Measurements from ENCODE around the gene AHCYL2.

DNA sequence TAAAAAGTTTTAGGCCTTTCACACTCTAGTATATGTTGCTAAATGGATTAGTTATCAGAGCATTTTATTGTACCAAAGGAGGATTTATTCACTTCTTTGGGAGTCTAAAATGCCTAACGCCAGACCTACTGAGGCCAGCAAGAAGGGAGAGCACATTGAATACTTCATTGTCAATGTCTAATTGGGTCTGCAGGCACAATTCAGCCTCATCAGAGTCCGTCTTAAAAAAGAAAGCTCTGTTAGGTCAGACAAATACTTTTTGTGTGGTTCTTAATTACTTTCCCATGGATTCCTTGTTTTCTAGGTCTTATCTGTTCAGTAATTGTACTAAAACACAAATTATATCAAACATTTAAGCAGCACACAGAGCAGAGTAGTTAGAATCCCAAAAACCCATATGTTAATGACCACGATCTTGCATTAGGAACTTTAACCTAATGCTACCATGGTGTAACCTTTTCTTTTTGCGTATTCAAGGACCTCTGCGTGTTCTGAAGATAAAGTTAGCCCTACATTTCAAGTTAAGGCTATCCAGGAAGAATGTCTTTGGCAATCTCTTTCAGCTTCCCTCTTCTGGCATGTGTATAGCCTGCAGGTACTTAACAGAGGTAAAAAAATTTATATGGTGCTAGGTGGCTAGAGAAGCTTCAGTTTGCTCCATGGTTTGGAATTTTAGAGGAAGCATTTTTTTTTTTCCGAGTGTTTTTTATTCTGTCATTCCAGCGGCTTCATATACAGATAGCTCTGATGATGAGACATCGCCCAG lies 163.7 kb downstream of the AHCYL2 start:
- TF ChIP-seq RBBP5 (IDR thresholded peaks at IDR 0.05; ENCODE audit: borderline replicate concordance, low read depth, low read length): no peak
- TF ChIP-seq SP1 (IDR thresholded peaks at IDR 0.05; ENCODE audit: low read depth, low read length): no peak
- TF ChIP-seq, protein P1, sequence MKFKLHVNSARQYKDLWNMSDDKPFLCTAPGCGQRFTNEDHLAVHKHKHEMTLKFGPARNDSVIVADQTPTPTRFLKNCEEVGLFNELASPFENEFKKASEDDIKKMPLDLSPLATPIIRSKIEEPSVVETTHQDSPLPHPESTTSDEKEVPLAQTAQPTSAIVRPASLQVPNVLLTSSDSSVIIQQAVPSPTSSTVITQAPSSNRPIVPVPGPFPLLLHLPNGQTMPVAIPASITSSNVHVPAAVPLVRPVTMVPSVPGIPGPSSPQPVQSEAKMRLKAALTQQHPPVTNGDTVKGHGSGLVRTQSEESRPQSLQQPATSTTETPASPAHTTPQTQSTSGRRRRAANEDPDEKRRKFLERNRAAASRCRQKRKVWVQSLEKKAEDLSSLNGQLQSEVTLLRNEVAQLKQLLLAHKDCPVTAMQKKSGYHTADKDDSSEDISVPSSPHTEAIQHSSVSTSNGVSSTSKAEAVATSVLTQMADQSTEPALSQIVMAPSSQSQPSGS (IDR thresholded peaks at IDR 0.05; ENCODE audit: low read length): no peak
- no peak for TF ChIP-seq TAF1 (IDR thresholded peaks at IDR 0.05; ENCODE audit: low read depth, low read length)
- no peak for TF ChIP-seq CHD1 (IDR thresholded peaks at IDR 0.05; ENCODE audit: low read depth, low read length)
- TF ChIP-seq, protein P2, sequence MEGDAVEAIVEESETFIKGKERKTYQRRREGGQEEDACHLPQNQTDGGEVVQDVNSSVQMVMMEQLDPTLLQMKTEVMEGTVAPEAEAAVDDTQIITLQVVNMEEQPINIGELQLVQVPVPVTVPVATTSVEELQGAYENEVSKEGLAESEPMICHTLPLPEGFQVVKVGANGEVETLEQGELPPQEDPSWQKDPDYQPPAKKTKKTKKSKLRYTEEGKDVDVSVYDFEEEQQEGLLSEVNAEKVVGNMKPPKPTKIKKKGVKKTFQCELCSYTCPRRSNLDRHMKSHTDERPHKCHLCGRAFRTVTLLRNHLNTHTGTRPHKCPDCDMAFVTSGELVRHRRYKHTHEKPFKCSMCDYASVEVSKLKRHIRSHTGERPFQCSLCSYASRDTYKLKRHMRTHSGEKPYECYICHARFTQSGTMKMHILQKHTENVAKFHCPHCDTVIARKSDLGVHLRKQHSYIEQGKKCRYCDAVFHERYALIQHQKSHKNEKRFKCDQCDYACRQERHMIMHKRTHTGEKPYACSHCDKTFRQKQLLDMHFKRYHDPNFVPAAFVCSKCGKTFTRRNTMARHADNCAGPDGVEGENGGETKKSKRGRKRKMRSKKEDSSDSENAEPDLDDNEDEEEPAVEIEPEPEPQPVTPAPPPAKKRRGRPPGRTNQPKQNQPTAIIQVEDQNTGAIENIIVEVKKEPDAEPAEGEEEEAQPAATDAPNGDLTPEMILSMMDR (IDR thresholded peaks at IDR 0.05; ENCODE audit: control extremely low read depth in 1 of 3, insufficient read depth in 1 of 3, low read depth in 1 of 3, low read length in 3 of 3): no peak
- TF ChIP-seq, protein P3, sequence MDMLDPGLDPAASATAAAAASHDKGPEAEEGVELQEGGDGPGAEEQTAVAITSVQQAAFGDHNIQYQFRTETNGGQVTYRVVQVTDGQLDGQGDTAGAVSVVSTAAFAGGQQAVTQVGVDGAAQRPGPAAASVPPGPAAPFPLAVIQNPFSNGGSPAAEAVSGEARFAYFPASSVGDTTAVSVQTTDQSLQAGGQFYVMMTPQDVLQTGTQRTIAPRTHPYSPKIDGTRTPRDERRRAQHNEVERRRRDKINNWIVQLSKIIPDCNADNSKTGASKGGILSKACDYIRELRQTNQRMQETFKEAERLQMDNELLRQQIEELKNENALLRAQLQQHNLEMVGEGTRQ (IDR thresholded peaks at IDR 0.05; ENCODE audit: low read length): no peak
- TF ChIP-seq YY1 (IDR thresholded peaks at IDR 0.05; ENCODE audit: low read depth, low read length): no peak
- TF ChIP-seq RNF2 (IDR thresholded peaks at IDR 0.05; ENCODE audit: borderline replicate concordance, low read depth, low read length, missing control alignments, poor library complexity, severe bottlenecking): no peak
- TF ChIP-seq, protein P4, sequence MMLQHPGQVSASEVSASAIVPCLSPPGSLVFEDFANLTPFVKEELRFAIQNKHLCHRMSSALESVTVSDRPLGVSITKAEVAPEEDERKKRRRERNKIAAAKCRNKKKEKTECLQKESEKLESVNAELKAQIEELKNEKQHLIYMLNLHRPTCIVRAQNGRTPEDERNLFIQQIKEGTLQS (IDR thresholded peaks at IDR 0.05; ENCODE audit: insufficient read depth, low read depth, low read length): no peak
- no peak for TF ChIP-seq JUN (IDR thresholded peaks at IDR 0.05; ENCODE audit: low read depth, low read length)
